HL-60 (cell line): Measurements from ENCODE around the gene COL18A1.

Experiments used
- DNase-seq, 2 experiments: peaks; one replicate each; pipeline ENCODE4 v3.0.0-alpha.2; 2010 to 2020; ENCODE audit warnings: low read depth in 1 of 2, low spot score in 1 of 2
- H3K27ac ChIP-seq: fragments of 250-450 bp; sonication (Bioruptor Pico); replicated peaks from 2 replicates; pipeline ENCODE4 v1.5.1; 2020; ENCODE audit warnings: mild to moderate bottlenecking, moderate library complexity
- H3K27me3 ChIP-seq: fragments of 250-450 bp; sonication (Bioruptor Pico); 2 replicates; pipeline ENCODE4 v1.5.1; 2021; ENCODE audit warnings: mild to moderate bottlenecking, moderate library complexity; ENCODE audit not compliant: insufficient read depth, poor library complexity, severe bottlenecking
- H3K4me3 ChIP-seq: replicated peaks from 2 replicates; pipeline ENCODE4 v1.5.1; 2011; ENCODE audit warnings: mild to moderate bottlenecking, control low read depth, low read length; ENCODE audit not compliant: insufficient read depth
- CTCF ChIP-seq: IDR thresholded peaks from one replicate; pipeline ENCODE4 v1.5.1; 2011; ENCODE audit warnings: low read length, control low read depth, inconsistent platforms; ENCODE audit not compliant: insufficient read depth
- GABPA ChIP-seq: IDR thresholded peaks from 2 replicates; pipeline ENCODE4 v1.6.1; 2012; ENCODE audit warnings: low read depth
- POLR2AphosphoS5 ChIP-seq: IDR thresholded peaks from 2 replicates; pipeline ENCODE4 v1.6.1; 2012; ENCODE audit warnings: low read depth
- REST ChIP-seq: IDR thresholded peaks from 2 replicates; pipeline ENCODE4 v1.6.1; 2012; ENCODE audit warnings: low read depth; ENCODE audit not compliant: insufficient replicate concordance
- SPI1 ChIP-seq: IDR thresholded peaks from 2 replicates; pipeline ENCODE4 v1.6.1; 2012; ENCODE audit warnings: low read depth, mild to moderate bottlenecking, borderline replicate concordance

COL18A1 gene

GRCh38 chr21:45536301-45537081 lies 131.5 kb downstream of the COL18A1 start:
- no peaks in the 10 kb centered on the region for H3K27me3 ChIP-seq
- TF ChIP-seq POLR2AphosphoS5 (no peak), CTCF (no peak), GABPA (no peak), SPI1 (no peak), REST (no peak)
- no peak overlapping the region for H3K4me3 ChIP-seq
- H3K27ac ChIP-seq, result peak overlapping the region; percentile 86
- DNase-seq, result no peak

- no peak overlapping the region for H3K27ac ChIP-seq
- TF ChIP-seq GABPA (no peak), CTCF (no peak), REST (no peak), POLR2AphosphoS5 (no peak), SPI1 (no peak)
- H3K4me3 ChIP-seq, result no peak overlapping the region
- no peak for DNase-seq
- no peaks in the 10 kb centered on the region for H3K27me3 ChIP-seq
Measured at GRCh38 chr21:45537111-45537745, 132.3 kb downstream of the COL18A1 start.

GRCh38 chr21:45537746-45538291 lies 132.9 kb downstream of the COL18A1 start:
- no peak for TF ChIP-seq GABPA
- TF ChIP-seq REST, result no peak
- no peak for TF ChIP-seq SPI1
- TF ChIP-seq CTCF, result no peak
- no peak for TF ChIP-seq POLR2AphosphoS5
- Histone ChIP-seq H3K27me3 (no peaks in the 10 kb centered on the region), H3K4me3 (no peak overlapping the region), H3K27ac (no peak overlapping the region)
- no peak for DNase-seq
